OCI-LY7 (cell line): ENCODE measurements around the gene KDM2B. TPM values are rescaled to one million over a fixed set of nuclear protein-coding genes. Genes with fewer than 3 reads are reported as not detected.

ENCODE experiments used
- BruUV-seq: library from RNA; stranded (reverse); fragments of 400-500 nt; replicated peaks from 2 replicates; lab custom pipeline; 2021; lab: Mats Ljungman, UMichigan
- CTCF ChIA-PET: fragments of 300-600 bp; sonication (Branson Sonifier 250); formaldehyde crosslinking; loops from one replicate; lab custom pipeline; 2022; ENCODE audit warnings: antibody characterized with exemption; ENCODE audit not compliant: unreplicated experiment; lab: Charles Lee
- POLR2A ChIA-PET: fragments of 300-600 bp; sonication (Branson Sonifier 250); formaldehyde crosslinking; loops from one replicate; lab custom pipeline; 2022; ENCODE audit warnings: antibody characterized with exemption; lab: Charles Lee
- DNase-seq: peaks from one replicate; pipeline ENCODE4 v3.0.0-alpha.2; 2015; ENCODE audit warnings: low spot score
- H2AFZ ChIP-seq: fragments of 200-600 bp; sonication (generic), shearing (Covaris generic); 2 replicates; pipeline ENCODE4 v1.6.1; 2014; ENCODE audit warnings: mild to moderate bottlenecking, antibody characterized with exemption, low read length, moderate library complexity
- H3K27ac ChIP-seq: fragments of 200-600 bp; sonication (generic); 2 replicates; pipeline ENCODE4 v1.5.1; 2014; ENCODE audit warnings: mixed run types, low read depth, mild to moderate bottlenecking, moderate library complexity, low read length, inconsistent platforms; ENCODE audit not compliant: poor library complexity, severe bottlenecking
- H3K36me3 ChIP-seq: fragments of 200-600 bp; sonication (generic); 2 replicates; pipeline ENCODE4 v1.6.1; 2014; ENCODE audit warnings: mild to moderate bottlenecking, antibody characterized with exemption, low read length, moderate library complexity, mixed read lengths; ENCODE audit not compliant: insufficient read depth
- H3K4me1 ChIP-seq: fragments of 200-600 bp; sonication (generic); 2 replicates; pipeline ENCODE4 v1.5.1; 2014; ENCODE audit warnings: mild to moderate bottlenecking, low read length; ENCODE audit not compliant: insufficient read depth, poor library complexity, severe bottlenecking
- H3K4me2 ChIP-seq: fragments of 200-600 bp; sonication (generic); 2 replicates; pipeline ENCODE4 v1.6.1; 2014; ENCODE audit warnings: mild to moderate bottlenecking, low read length
- H3K4me3 ChIP-seq: fragments of 200-600 bp; sonication (generic); 2 replicates; pipeline ENCODE4 v1.5.1; 2014; ENCODE audit warnings: mild to moderate bottlenecking, low read depth, low read length; ENCODE audit not compliant: poor library complexity, severe bottlenecking
- H3K79me2 ChIP-seq: fragments of 200-600 bp; sonication (generic); 2 replicates; pipeline ENCODE4 v1.6.1; 2016; ENCODE audit warnings: low read depth, mild to moderate bottlenecking, low read length, moderate library complexity, mixed read lengths; ENCODE audit not compliant: insufficient read depth
- H3K9me2 ChIP-seq: fragments of 200-600 bp; sonication (generic); 2 replicates; pipeline ENCODE4 v1.6.1; 2016; ENCODE audit warnings: mild to moderate bottlenecking, low read length, mixed read lengths; ENCODE audit not compliant: insufficient read depth
- H3K9me3 ChIP-seq: fragments of 200-600 bp; sonication (generic); 2 replicates; pipeline ENCODE4 v1.6.1; 2014; ENCODE audit warnings: mild to moderate bottlenecking, mixed run types, low read length, mixed read lengths
- H4K20me1 ChIP-seq: fragments of 200-600 bp; sonication (generic); 2 replicates; pipeline ENCODE4 v1.6.1; 2014; ENCODE audit warnings: mild to moderate bottlenecking, antibody characterized with exemption, low read length, moderate library complexity, mixed read lengths; ENCODE audit not compliant: insufficient read depth
- CTCF ChIP-seq: fragments of 200-600 bp; sonication (generic); conservative IDR thresholded peaks from 2 replicates; pipeline ENCODE4 v1.5.1; 2014; ENCODE audit warnings: mild to moderate bottlenecking, antibody characterized with exemption, low read length, moderate library complexity, mixed read lengths
- EZH2phosphoT487 ChIP-seq: fragments of 200-600 bp; sonication (generic); IDR thresholded peaks from 2 replicates; pipeline ENCODE4 v1.6.1; 2018; ENCODE audit warnings: low read depth, borderline replicate concordance, mild to moderate bottlenecking, mixed run types, antibody characterized with exemption, low read length, moderate library complexity, mixed read lengths
- intact Hi-C: fragments of 100-400 bp; cut with micrococcal nuclease; formaldehyde crosslinking; loops from one replicate; pipeline ENCODE4 v1.10.0; 2022; ENCODE audit not compliant: unreplicated experiment
- total RNA-seq, 2 experiments: library from RNA; depleted of rRNA in 1 of 2; stranded (reverse); fragments of >200 nt in 1 of 2; shearing (Covaris generic) in 1 of 2; gene quantifications; 2 replicates each; pipeline ENCODE4 v1.2.3, GENCODE V29; 2014 to 2022

KDM2B gene
- total RNA-seq, 2 experiments from 2014 or later: 78.5 to 88.0 TPM

GRCh38 chr12:121596526-121596925, 15.7 kb upstream of the KDM2B start:
- Histone ChIP-seq H3K27ac (no peak overlapping the region), H3K9me3 (no peaks in the 10 kb centered on the region), H3K4me3 (no peak overlapping the region), H3K9me2 (no peaks in the 10 kb centered on the region), H3K4me1 (peaks cover 5% of the 10 kb centered on the region), H3K79me2 (no peaks in the 10 kb centered on the region), H3K4me2 (no peak overlapping the region), H4K20me1 (no peaks in the 10 kb centered on the region), H3K36me3 (no peaks in the 10 kb centered on the region), H2AFZ (no peak overlapping the region)
- BruUV-seq: no TSS peak
- TF ChIP-seq EZH2phosphoT487 (no peak), CTCF (no peak)
- intact Hi-C loops: no loop called here
- ChIA-PET CTCF (no interaction called here), POLR2A (interaction anchor here (0.6 kb wide), 1 partner anchor 40 kb away, joined by 3 read pairs; no protein-coding TSS in a partner anchor)
- DNase-seq: no peak

- TF ChIP-seq EZH2phosphoT487: no peak
- TF ChIP-seq CTCF: no peak
- no TSS peak for BruUV-seq
- no peak overlapping the region for H2AFZ ChIP-seq
- no peaks in the 10 kb centered on the region for H3K36me3 ChIP-seq
- H3K79me2 ChIP-seq: no peaks in the 10 kb centered on the region
- peaks cover 15% of the 10 kb centered on the region for H3K4me1 ChIP-seq
- no peaks in the 10 kb centered on the region for H3K9me3 ChIP-seq
- H4K20me1 ChIP-seq: no peaks in the 10 kb centered on the region
- no peaks in the 10 kb centered on the region for H3K9me2 ChIP-seq
- no peak for DNase-seq
- POLR2A ChIA-PET: no interaction called here
- intact Hi-C loops: no loop called here
- no peak overlapping the region for H3K4me3 ChIP-seq
- no peak overlapping the region for H3K27ac ChIP-seq
- H3K4me2 ChIP-seq: no peak overlapping the region
- CTCF ChIA-PET: no interaction called here
Measured at GRCh38 chr12:121595520-121595919, 14.7 kb upstream of the KDM2B start.

DNA sequence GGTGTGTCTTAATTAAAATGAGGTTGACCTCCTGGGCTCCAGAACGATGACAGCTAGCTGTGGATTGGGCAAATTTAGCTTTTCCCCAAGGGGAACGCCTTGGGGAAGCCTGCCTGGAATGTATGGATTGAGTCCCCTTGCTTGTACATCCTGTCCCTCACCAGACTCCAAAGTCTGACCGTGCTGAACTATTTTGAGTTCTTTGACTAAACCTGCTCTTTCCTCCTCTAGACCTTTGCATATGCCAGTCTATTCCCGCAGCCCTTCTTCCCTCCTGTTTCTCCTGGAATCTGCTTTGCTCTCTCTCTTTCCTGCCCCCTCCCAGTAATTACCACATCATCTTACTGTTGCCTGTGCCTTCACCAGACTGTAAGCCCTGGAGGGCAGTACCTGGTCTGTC, 11.5 kb upstream of the KDM2B start:
- Histone ChIP-seq H3K27ac (no peak overlapping the region), H3K9me3 (no peaks in the 10 kb centered on the region), H3K4me1 (peaks cover 28% of the 10 kb centered on the region), H2AFZ (no peak overlapping the region), H3K36me3 (no peaks in the 10 kb centered on the region), H3K4me3 (no peak overlapping the region), H3K4me2 (no peak overlapping the region), H4K20me1 (no peaks in the 10 kb centered on the region), H3K79me2 (no peaks in the 10 kb centered on the region), H3K9me2 (no peaks in the 10 kb centered on the region)
- ChIA-PET POLR2A (interaction anchor here (1.0 kb wide), 1 partner anchor 69 kb away, joined by 3 read pairs; no protein-coding TSS in a partner anchor), CTCF (no interaction called here)
- intact Hi-C loops: no loop called here
- no TSS peak for BruUV-seq
- TF ChIP-seq CTCF (no peak), EZH2phosphoT487 (no peak)
- DNase-seq: no peak
